ENCODE measurements around the gene TUBD1.

TUBD1 gene

GRCh38 chr17:59872351-59872750 is 20.4 kb downstream of the TUBD1 start:
- Histone ChIP-seq H3K79me2 (ENCODE audit: insufficient read depth, low read length) (no peaks in the 10 kb centered on the region), H3K27me3 (ENCODE audit: insufficient read depth, low read length, poor library complexity) (no peaks in the 10 kb centered on the region), H3K4me3 (ENCODE audit: low read depth in 1 of 2, low read length in 2 of 2) (no peak overlapping the region), H3K4me2 (ENCODE audit: insufficient read depth, low read length) (no peak overlapping the region), H3K4me1 (ENCODE audit: insufficient read depth, low read length) (no peaks in the 10 kb centered on the region), H2AFZ (ENCODE audit: low read depth, low read length) (no peak overlapping the region), H4K20me1 (ENCODE audit: insufficient read depth, low read length) (no peaks in the 10 kb centered on the region), H3K9me3 (ENCODE audit: insufficient read depth, low read length, severe bottlenecking) (no peaks in the 10 kb centered on the region), H3K36me3 (ENCODE audit: insufficient read depth, low read length) (peaks cover 44% of the 10 kb centered on the region), H3K9ac (ENCODE audit: low read depth, low read length) (no peak overlapping the region), H3K27ac (ENCODE audit: low read length) (no peak overlapping the region)
- DNase-seq (no peak), ATAC-seq (ENCODE audit: insufficient read depth, low read depth) (no peak)
- TF ChIP-seq CTCF (IDR thresholded peaks at IDR 0.05; ENCODE audit: borderline replicate concordance, extremely low read depth, low read length, poor library complexity, severe bottlenecking), result no peak
- no peak for TF ChIP-seq EZH2 (IDR thresholded peaks at IDR 0.05; ENCODE audit: borderline replicate concordance, low read depth, low read length, severe bottlenecking)

GRCh38 chr17:59870482-59870881 is 22.3 kb downstream of the TUBD1 start:
- ATAC-seq (ENCODE audit: insufficient read depth, low read depth) (no peak), DNase-seq (no peak)
- H2AFZ ChIP-seq (ENCODE audit: low read depth, low read length), result no peak overlapping the region
- no peaks in the 10 kb centered on the region for H4K20me1 ChIP-seq (ENCODE audit: insufficient read depth, low read length)
- H3K4me2 ChIP-seq (ENCODE audit: insufficient read depth, low read length), result no peak overlapping the region
- H3K27ac ChIP-seq (ENCODE audit: low read length), result no peak overlapping the region
- TF ChIP-seq CTCF (IDR thresholded peaks at IDR 0.05; ENCODE audit: borderline replicate concordance, extremely low read depth, low read length, poor library complexity, severe bottlenecking) (no peak), EZH2 (IDR thresholded peaks at IDR 0.05; ENCODE audit: borderline replicate concordance, low read depth, low read length, severe bottlenecking) (no peak)
- no peaks in the 10 kb centered on the region for H3K4me1 ChIP-seq (ENCODE audit: insufficient read depth, low read length)
- peaks cover 31% of the 10 kb centered on the region; the same call in 1 of the 2 replicates for H3K36me3 ChIP-seq (ENCODE audit: insufficient read depth, low read length)
- H3K27me3 ChIP-seq (ENCODE audit: insufficient read depth, low read length, poor library complexity), result no peaks in the 10 kb centered on the region
- no peaks in the 10 kb centered on the region for H3K79me2 ChIP-seq (ENCODE audit: insufficient read depth, low read length)
- H3K9ac ChIP-seq (ENCODE audit: low read depth, low read length), result no peak overlapping the region
- no peaks in the 10 kb centered on the region for H3K9me3 ChIP-seq (ENCODE audit: insufficient read depth, low read length, severe bottlenecking)
- H3K4me3 ChIP-seq (ENCODE audit: low read depth in 1 of 2, low read length in 2 of 2), result no peak overlapping the region

GRCh38 chr17:59869941-59870218 is 22.9 kb downstream of the TUBD1 start:
- H3K27ac ChIP-seq (ENCODE audit: low read length), result no peak overlapping the region
- no peak overlapping the region for H3K4me2 ChIP-seq (ENCODE audit: insufficient read depth, low read length)
- H3K36me3 ChIP-seq (ENCODE audit: insufficient read depth, low read length), result peaks cover 30% of the 10 kb centered on the region
- TF ChIP-seq EZH2 (IDR thresholded peaks at IDR 0.05; ENCODE audit: borderline replicate concordance, low read depth, low read length, severe bottlenecking) (no peak), CTCF (IDR thresholded peaks at IDR 0.05; ENCODE audit: borderline replicate concordance, extremely low read depth, low read length, poor library complexity, severe bottlenecking) (no peak)
- no peaks in the 10 kb centered on the region for H3K79me2 ChIP-seq (ENCODE audit: insufficient read depth, low read length)
- H4K20me1 ChIP-seq (ENCODE audit: insufficient read depth, low read length), result no peaks in the 10 kb centered on the region
- H3K4me3 ChIP-seq (ENCODE audit: low read depth in 1 of 2, low read length in 2 of 2), result no peak overlapping the region
- no peak overlapping the region for H3K9ac ChIP-seq (ENCODE audit: low read depth, low read length)
- ATAC-seq (ENCODE audit: insufficient read depth, low read depth), result no peak
- no peaks in the 10 kb centered on the region for H3K9me3 ChIP-seq (ENCODE audit: insufficient read depth, low read length, severe bottlenecking)
- no peaks in the 10 kb centered on the region for H3K27me3 ChIP-seq (ENCODE audit: insufficient read depth, low read length, poor library complexity)
- no peak overlapping the region for H2AFZ ChIP-seq (ENCODE audit: low read depth, low read length)
- H3K4me1 ChIP-seq (ENCODE audit: insufficient read depth, low read length), result no peaks in the 10 kb centered on the region
- DNase-seq, result no peak

- Histone ChIP-seq H3K4me3 (ENCODE audit: low read depth in 1 of 2, low read length in 2 of 2) (no peak overlapping the region), H3K9me3 (ENCODE audit: insufficient read depth, low read length, severe bottlenecking) (no peaks in the 10 kb centered on the region), H3K27me3 (ENCODE audit: insufficient read depth, low read length, poor library complexity) (no peaks in the 10 kb centered on the region), H3K27ac (ENCODE audit: low read length) (no peak overlapping the region), H2AFZ (ENCODE audit: low read depth, low read length) (no peak overlapping the region), H3K4me2 (ENCODE audit: insufficient read depth, low read length) (no peak overlapping the region), H3K36me3 (ENCODE audit: insufficient read depth, low read length) (peaks cover 36% of the 10 kb centered on the region), H4K20me1 (ENCODE audit: insufficient read depth, low read length) (no peaks in the 10 kb centered on the region), H3K79me2 (ENCODE audit: insufficient read depth, low read length) (no peaks in the 10 kb centered on the region), H3K9ac (ENCODE audit: low read depth, low read length) (no peak overlapping the region), H3K4me1 (ENCODE audit: insufficient read depth, low read length) (no peaks in the 10 kb centered on the region)
- DNase-seq (no peak), ATAC-seq (ENCODE audit: insufficient read depth, low read depth) (no peak)
- TF ChIP-seq EZH2 (IDR thresholded peaks at IDR 0.05; ENCODE audit: borderline replicate concordance, low read depth, low read length, severe bottlenecking), result no peak
- no peak for TF ChIP-seq CTCF (IDR thresholded peaks at IDR 0.05; ENCODE audit: borderline replicate concordance, extremely low read depth, low read length, poor library complexity, severe bottlenecking)
These were observed 29.1 kb downstream of the TUBD1 start for GRCh38 chr17:59863616-59864015.
